ACC112 (cell line): Measurements from ENCODE around the gene KRT6A.
"Not testable (repeated sequence)": the region's sequence is repeated elsewhere in the genome, so short reads cannot be mapped to it uniquely, and the experiment has no call there.

Experiments
- H2AFZ ChIP-seq: fragments of 200-600 bp; sonication (generic); one replicate; pipeline ENCODE4 v1.6.0; 2017; ENCODE audit warnings: antibody characterized with exemption, low read length; ENCODE audit not compliant: unreplicated experiment
- H3K27ac ChIP-seq: fragments of 200-600 bp; sonication (generic); 2 replicates; pipeline ENCODE4 v1.5.1; 2014; ENCODE audit warnings: low read depth, mild to moderate bottlenecking, antibody characterized with exemption, low read length, moderate library complexity
- H3K27me3 ChIP-seq: fragments of 200-600 bp; sonication (generic); 2 replicates; pipeline ENCODE4 v1.6.1; 2014; ENCODE audit warnings: mild to moderate bottlenecking, antibody characterized with exemption, low read length, moderate library complexity, mixed read lengths; ENCODE audit not compliant: insufficient read depth
- H3K36me3 ChIP-seq: fragments of 200-600 bp; sonication (generic); 2 replicates; pipeline ENCODE4 v1.6.1; 2016; ENCODE audit warnings: mild to moderate bottlenecking, antibody characterized with exemption, low read length, moderate library complexity, mixed read lengths; ENCODE audit not compliant: insufficient read depth
- H3K4me1 ChIP-seq: fragments of 200-600 bp; sonication (generic); one replicate; pipeline ENCODE4 v1.6.1; 2016; ENCODE audit warnings: low read length, mixed read lengths; ENCODE audit not compliant: insufficient read depth, unreplicated experiment, control insufficient read depth
- H3K4me3 ChIP-seq: fragments of 200-600 bp; sonication (generic); 2 replicates; pipeline ENCODE4 v1.5.1; 2014; ENCODE audit warnings: mild to moderate bottlenecking, low read depth, low read length
- H3K79me2 ChIP-seq: fragments of 200-600 bp; sonication (generic); one replicate; pipeline ENCODE4 v1.6.0; 2016; ENCODE audit warnings: low read length; ENCODE audit not compliant: control insufficient read depth, unreplicated experiment, insufficient read depth

KRT6A gene

DNA sequence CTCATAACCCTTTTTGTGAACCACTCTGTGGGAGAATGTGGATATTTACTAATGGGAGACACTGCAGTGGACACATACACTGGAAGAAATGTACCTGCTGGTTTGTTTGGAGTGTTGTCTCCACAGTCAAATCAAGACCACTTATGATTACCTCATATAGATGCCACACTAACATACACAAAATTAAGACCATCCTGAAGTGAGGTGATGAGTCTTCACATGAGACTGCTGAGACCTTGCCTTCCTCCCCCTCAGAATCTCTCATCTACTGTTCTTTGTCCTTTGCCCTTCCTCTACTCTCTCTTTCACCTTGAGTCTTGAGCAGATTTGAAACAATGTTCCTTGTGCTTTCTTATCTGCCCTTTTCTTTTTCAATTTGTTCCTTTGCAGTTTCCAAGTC is 4.3 kb downstream of the KRT6A start:
- Histone ChIP-seq H3K4me1 (peaks cover 9% of the 10 kb centered on the region), H3K27me3 (no peaks in the 10 kb centered on the region), H3K79me2 (no peaks in the 10 kb centered on the region), H3K4me3 (no peak overlapping the region), H2AFZ (no peak overlapping the region), H3K36me3 (no peaks in the 10 kb centered on the region), H3K27ac (no peak overlapping the region)

- H3K27ac ChIP-seq, H2AFZ ChIP-seq, H3K4me3 ChIP-seq, H3K36me3 ChIP-seq, H3K27me3 ChIP-seq, H3K79me2 ChIP-seq, H3K4me1 ChIP-seq: not testable (repeated sequence)
Observed at GRCh38 chr12:52487744-52488443, 5.2 kb downstream of the KRT6A start.

GRCh38 chr12:52487211-52487610 is 5.8 kb downstream of the KRT6A start:
- no peaks in the 10 kb centered on the region for H3K27me3 ChIP-seq
- H3K36me3 ChIP-seq: no peaks in the 10 kb centered on the region
- no peak overlapping the region for H3K4me3 ChIP-seq
- H3K79me2 ChIP-seq: no peaks in the 10 kb centered on the region
- no peaks in the 10 kb centered on the region for H3K4me1 ChIP-seq
- no peak overlapping the region for H2AFZ ChIP-seq
- H3K27ac ChIP-seq: no peak overlapping the region

- no peaks in the 10 kb centered on the region for H3K79me2 ChIP-seq
- no peaks in the 10 kb centered on the region for H3K27me3 ChIP-seq
- no peak overlapping the region for H3K4me3 ChIP-seq
- no peaks in the 10 kb centered on the region for H3K4me1 ChIP-seq
- no peaks in the 10 kb centered on the region for H3K36me3 ChIP-seq
- H3K27ac ChIP-seq: no peak overlapping the region
- H2AFZ ChIP-seq: no peak overlapping the region
Observed at GRCh38 chr12:52486166-52487105, 6.6 kb downstream of the KRT6A start.

DNA sequence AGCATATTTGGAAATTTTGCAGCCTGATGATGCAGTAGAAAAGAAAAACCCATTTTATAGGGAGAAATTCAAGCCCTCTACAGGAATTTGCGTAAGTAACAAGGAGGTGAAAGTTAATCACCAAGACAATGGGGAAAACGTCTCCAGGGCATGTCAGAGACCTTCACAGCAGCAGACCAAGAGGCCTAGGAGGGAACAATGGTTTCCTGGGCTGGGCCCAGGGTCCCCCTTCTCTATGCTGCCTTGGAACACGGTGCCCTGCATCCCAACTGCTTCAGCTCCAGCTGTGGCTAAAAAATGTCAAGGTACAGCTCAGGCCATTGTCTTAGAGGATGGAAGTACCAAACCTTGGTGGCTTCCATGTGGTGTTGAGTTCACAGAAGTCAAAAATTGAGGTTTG is 13.0 kb downstream of the KRT6A start:
- H3K4me1 ChIP-seq: no peaks in the 10 kb centered on the region
- H3K79me2 ChIP-seq: no peaks in the 10 kb centered on the region
- no peaks in the 10 kb centered on the region for H3K27me3 ChIP-seq
- H3K4me3 ChIP-seq: no peak overlapping the region
- no peaks in the 10 kb centered on the region for H3K36me3 ChIP-seq
- no peak overlapping the region for H3K27ac ChIP-seq
- H2AFZ ChIP-seq: no peak overlapping the region

DNA sequence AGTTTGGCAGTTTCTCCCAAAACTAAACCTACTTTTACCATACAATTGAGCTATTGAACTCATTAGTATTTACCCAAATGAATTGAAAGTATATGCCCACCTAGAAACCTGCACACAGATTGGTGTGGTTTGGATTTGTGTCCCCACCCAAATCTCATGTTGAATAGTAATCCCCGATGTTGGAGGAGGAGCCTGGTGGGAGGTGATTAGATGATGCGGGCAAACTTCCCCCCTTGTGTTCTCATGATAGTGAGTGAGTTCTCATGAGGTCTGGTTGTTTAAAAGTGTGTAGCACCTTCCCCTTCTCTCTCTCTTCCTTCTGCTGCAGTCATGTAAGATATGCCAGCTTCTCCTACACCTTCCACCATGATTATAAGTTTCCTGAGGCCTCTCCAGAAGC is 15.4 kb downstream of the KRT6A start:
- Histone ChIP-seq H2AFZ (no peak overlapping the region), H3K27me3 (no peaks in the 10 kb centered on the region)

GRCh38 chr12:52474212-52474611 is 18.8 kb downstream of the KRT6A start:
- Histone ChIP-seq H2AFZ (no peak overlapping the region), H3K27me3 (no peaks in the 10 kb centered on the region), H3K36me3 (no peaks in the 10 kb centered on the region), H3K4me1 (no peaks in the 10 kb centered on the region), H3K27ac (no peak overlapping the region), H3K79me2 (no peaks in the 10 kb centered on the region), H3K4me3 (no peak overlapping the region)

More for the DNA sequence above, 15.4 kb downstream of the KRT6A start:
- Histone ChIP-seq H3K4me1 (no peaks in the 10 kb centered on the region), H3K36me3 (no peaks in the 10 kb centered on the region), H3K79me2 (no peaks in the 10 kb centered on the region), H3K27ac (no peak overlapping the region), H3K4me3 (no peak overlapping the region)

DNA sequence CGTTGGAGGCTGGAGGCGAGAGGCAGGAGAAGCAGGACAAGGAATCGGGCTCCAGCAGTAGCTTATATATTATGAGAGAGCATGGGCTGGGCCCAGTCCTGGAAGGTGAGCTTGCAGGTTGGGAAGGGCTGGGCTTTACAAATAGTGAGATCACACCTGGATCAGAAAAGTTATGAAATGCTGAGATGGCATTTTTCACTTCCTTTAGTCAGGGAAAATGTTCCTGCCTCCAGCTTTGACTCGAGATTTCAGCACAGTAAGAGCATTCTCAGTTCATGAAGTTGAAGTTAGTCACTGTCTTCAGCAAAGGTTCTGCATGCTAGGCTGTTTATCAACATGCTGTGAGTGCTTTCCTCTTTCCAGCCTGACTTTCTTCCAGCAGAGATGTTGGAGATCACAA is 19.3 kb downstream of the KRT6A start, which contains the start of gene KRT6C:
TSS of gene KRT6C (minus strand) at position 38 of the 400 bp plus-strand sequence. CDS start 68 bp downstream, outside the sequence.
- H2AFZ ChIP-seq: no peak within 1 kb of the TSS
- H3K4me3 ChIP-seq: no peak within 1 kb of the TSS
- no peaks in the 10 kb centered on the region for H3K27me3 ChIP-seq
- H3K4me1 ChIP-seq: no peaks in the 10 kb centered on the region
- no peak within 1 kb of the TSS for H3K27ac ChIP-seq
- no peaks in the 10 kb centered on the region for H3K36me3 ChIP-seq
- H3K79me2 ChIP-seq: no peaks in the 10 kb centered on the region

DNA sequence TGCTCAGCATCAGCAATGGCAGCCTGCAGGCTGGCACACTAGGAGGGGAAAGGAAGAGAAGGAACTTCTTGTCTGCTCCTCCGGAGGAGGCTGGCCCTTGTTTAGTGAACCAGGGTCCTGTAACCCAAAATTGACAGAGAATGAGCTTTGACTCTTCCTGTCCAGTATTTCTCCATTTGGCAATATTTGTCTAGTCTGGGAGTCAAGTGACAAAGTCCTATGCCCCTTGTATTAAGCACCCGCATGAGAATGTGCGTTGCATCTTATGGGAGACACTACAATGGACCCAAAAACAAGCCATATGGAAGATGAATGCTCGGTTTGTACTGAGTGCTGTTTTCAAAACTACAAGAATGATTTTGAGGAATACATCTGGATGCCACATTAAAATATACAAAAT is 23.2 kb downstream of the KRT6A start:
- H3K27ac ChIP-seq: no peak overlapping the region
- no peak overlapping the region for H3K4me3 ChIP-seq
- H2AFZ ChIP-seq: no peak overlapping the region
- H3K4me1 ChIP-seq: no peaks in the 10 kb centered on the region
- H3K79me2 ChIP-seq: no peaks in the 10 kb centered on the region
- no peaks in the 10 kb centered on the region for H3K36me3 ChIP-seq
- no peaks in the 10 kb centered on the region for H3K27me3 ChIP-seq

DNA sequence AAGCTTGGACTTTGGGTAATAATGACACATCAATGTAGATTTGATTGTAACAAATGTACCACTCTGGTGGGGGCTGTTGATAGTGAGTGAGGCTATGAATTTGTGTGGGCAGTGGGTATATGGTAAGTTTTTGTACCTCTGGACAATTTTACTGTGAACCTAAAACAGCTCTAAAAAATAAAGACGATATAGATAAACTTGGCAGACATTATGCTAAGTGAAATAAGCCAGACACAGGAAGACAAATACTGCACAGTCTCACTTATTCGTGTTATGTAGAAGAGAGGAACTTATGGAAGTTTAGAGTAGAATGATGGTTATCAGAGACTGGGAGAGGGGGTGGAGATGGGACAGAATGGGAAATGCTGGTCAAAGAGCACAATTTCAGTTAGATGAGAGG is 28.2 kb downstream of the KRT6A start:
- H3K36me3 ChIP-seq: no peaks in the 10 kb centered on the region
- H3K4me1 ChIP-seq: no peaks in the 10 kb centered on the region
- no peak overlapping the region for H3K4me3 ChIP-seq
- H3K79me2 ChIP-seq: no peaks in the 10 kb centered on the region
- no peak overlapping the region for H3K27ac ChIP-seq
- H3K27me3 ChIP-seq: no peaks in the 10 kb centered on the region
- no peak overlapping the region for H2AFZ ChIP-seq

- no peaks in the 10 kb centered on the region for H3K27me3 ChIP-seq
- H3K4me3 ChIP-seq: no peak overlapping the region
- H3K79me2 ChIP-seq: no peaks in the 10 kb centered on the region
- no peaks in the 10 kb centered on the region for H3K4me1 ChIP-seq
- no peak overlapping the region for H3K27ac ChIP-seq
- no peaks in the 10 kb centered on the region for H3K36me3 ChIP-seq
- H2AFZ ChIP-seq: no peak overlapping the region
Observed at GRCh38 chr12:52461693-52462092, 31.4 kb downstream of the KRT6A start.
